HepG2 (cell line): ENCODE results near the gene CFAP70. TPM values are rescaled to one million over a fixed set of nuclear protein-coding genes. Genes with fewer than 3 reads are reported as not detected.
A peak's percentile ranks its signal among the peaks of the same experiment; 100 is the strongest.

ENCODE experiments used
- EEA1 ChIP-seq: sonication (generic); formaldehyde crosslinking; IDR thresholded peaks from 2 replicates; pipeline ENCODE4 v1.5.1; 2020; ENCODE audit warnings: mild to moderate bottlenecking, missing genetic modification reagents, borderline replicate concordance
- FOXM1 ChIP-seq: sonication (generic); formaldehyde crosslinking; IDR thresholded peaks from 2 replicates; pipeline ENCODE4 v1.5.0; 2020; ENCODE audit warnings: missing genetic modification reagents
- PAX8 ChIP-seq: sonication (generic); formaldehyde crosslinking; IDR thresholded peaks from 2 replicates; pipeline ENCODE4 v1.8.0; 2022; ENCODE audit warnings: mild to moderate bottlenecking, missing genetic modification reagents, borderline replicate concordance
- RAD21 ChIP-seq: fragments of 450-650 bp; formaldehyde crosslinking; IDR thresholded peaks from 2 replicates; pipeline ENCODE4 v1.5.0; 2020; ENCODE audit warnings: mild to moderate bottlenecking
- SNAPC2 ChIP-seq: sonication (generic); formaldehyde crosslinking; IDR thresholded peaks from 2 replicates; pipeline ENCODE4 v1.8.1; 2022; ENCODE audit warnings: mild to moderate bottlenecking, missing genetic modification reagents
- ZNF205 ChIP-seq: IDR thresholded peaks from 2 replicates; pipeline ENCODE4 v1.6.1; 2018; ENCODE audit warnings: missing biosample characterization, missing genetic modification reagents
- ZNF790 ChIP-seq: sonication (generic); formaldehyde crosslinking; IDR thresholded peaks from 2 replicates; pipeline ENCODE4 v1.8.0; 2022; ENCODE audit warnings: missing genetic modification reagents, mild to moderate bottlenecking, borderline replicate concordance
- polyA plus RNA-seq, 8 experiments: library from polyadenylated mRNA; depleted of rRNA in 3 of 8; stranded (reverse) in 7 of 8; unstranded in 1 of 8; fragments of >200 nt; fragmentation: Illumina TruSeq in 4 of 8; extraction: Trizol in 4 of 8; gene quantifications; 2 replicates each; pipeline versions ENCODE4 v1.2.1 to v1.2.3, GENCODE V29; 2011 to 2016; ENCODE audit warnings: low read depth in 4 of 8, missing spikeins in 1 of 8, mixed read lengths in 1 of 8; ENCODE audit not compliant: insufficient read depth in 1 of 8
- total RNA-seq, 5 experiments: library from RNA; depleted of rRNA; stranded (reverse); fragments of >200 nt; fragmentation: Illumina TruSeq; extraction: Trizol; gene quantifications; 2 replicates each; pipeline ENCODE4 v1.2.3, GENCODE V29; 2016; ENCODE audit warnings: low read depth in 1 of 5
- TF ChIP-seq, protein P1 (sequence below): sonication (generic); formaldehyde crosslinking; IDR thresholded peaks from 2 replicates; pipeline ENCODE4 v1.4.0; 2020; ENCODE audit warnings: low read depth, mild to moderate bottlenecking, missing genetic modification reagents
- TF ChIP-seq, protein P2 (sequence below): sonication (generic); formaldehyde crosslinking; IDR thresholded peaks from 2 replicates; pipeline ENCODE4 v1.4.0; 2020; ENCODE audit warnings: missing genetic modification reagents, borderline replicate concordance
- TF ChIP-seq, protein P3 (sequence below): sonication (generic); formaldehyde crosslinking; IDR thresholded peaks from 2 replicates; pipeline ENCODE4 v1.8.0; 2022; ENCODE audit warnings: low read depth, missing genetic modification reagents
- TF ChIP-seq, protein P4 (sequence below): sonication (generic); formaldehyde crosslinking; IDR thresholded peaks from 2 replicates; pipeline ENCODE4 v1.5.0; 2020; ENCODE audit warnings: missing genetic modification reagents
- TF ChIP-seq, protein P5 (sequence below): sonication (generic); formaldehyde crosslinking; IDR thresholded peaks from 2 replicates; pipeline ENCODE4 v1.9.0; 2022; ENCODE audit warnings: missing genetic modification reagents, mild to moderate bottlenecking, borderline replicate concordance
- TF ChIP-seq, protein P6 (sequence below): sonication (generic); formaldehyde crosslinking; IDR thresholded peaks from 2 replicates; pipeline ENCODE4 v1.5.0; 2020; ENCODE audit warnings: mild to moderate bottlenecking, missing genetic modification reagents

The CFAP70 gene
- total and polyA plus RNA-seq, 2 of the 13 experiments (the other 11 are each of a cell fraction or from before 2014, with no cell fraction given): 0.27 to 0.38 TPM

DNA sequence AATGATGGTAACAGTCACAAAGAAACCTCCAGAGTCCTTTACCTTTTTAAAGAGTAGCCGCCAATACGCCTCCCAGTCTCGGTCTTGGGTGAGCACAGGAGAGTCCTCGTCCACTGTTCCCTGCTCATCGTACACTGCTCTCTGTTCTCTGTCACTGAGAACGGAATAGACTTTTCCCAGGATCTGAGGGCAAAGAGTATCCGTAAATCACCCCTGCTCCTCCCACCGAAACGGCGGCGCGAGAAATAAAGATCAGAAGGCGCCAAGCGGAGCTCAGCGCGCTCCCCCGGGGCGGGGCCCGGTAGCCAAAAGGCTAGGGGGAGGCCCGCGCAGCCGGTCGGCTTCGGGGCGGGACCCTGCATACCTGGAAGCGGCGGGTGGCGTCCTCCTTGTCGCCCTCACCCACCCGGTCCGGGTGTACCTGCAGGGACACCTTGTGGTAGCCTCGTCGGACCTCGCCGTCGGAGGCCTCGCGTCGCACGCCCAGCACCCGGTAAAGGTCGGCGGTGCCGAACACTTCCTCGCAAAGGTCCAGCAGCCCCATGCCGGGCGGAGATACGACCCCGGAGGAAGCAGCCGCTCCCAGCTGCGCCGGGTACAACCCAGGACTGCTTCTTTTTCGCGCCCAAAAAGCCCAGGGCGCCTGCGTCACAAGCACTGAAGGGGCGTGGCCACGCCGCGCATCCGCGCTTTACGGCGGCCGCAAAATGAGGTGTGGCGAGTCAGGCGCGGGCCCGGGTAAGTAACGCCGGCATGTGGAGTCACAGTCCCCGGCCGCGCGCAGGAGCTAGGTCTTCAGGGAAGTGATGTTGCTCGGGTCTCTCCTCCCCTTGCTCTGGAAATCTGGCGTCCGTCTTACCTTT is 111.8 kb downstream of the CFAP70 start, which contains the start of gene DNAJC9 (continued):
- TF ChIP-seq, protein P1, sequence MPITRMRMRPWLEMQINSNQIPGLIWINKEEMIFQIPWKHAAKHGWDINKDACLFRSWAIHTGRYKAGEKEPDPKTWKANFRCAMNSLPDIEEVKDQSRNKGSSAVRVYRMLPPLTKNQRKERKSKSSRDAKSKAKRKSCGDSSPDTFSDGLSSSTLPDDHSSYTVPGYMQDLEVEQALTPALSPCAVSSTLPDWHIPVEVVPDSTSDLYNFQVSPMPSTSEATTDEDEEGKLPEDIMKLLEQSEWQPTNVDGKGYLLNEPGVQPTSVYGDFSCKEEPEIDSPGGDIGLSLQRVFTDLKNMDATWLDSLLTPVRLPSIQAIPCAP (CRISPR knock-in tag): 0 out of 2 replicates have a peak, but pooled peaks have one; percentile 31
- TF ChIP-seq SNAPC2 (CRISPR knock-in tag) (no peak), RAD21 (CRISPR knock-in tag) (peak; percentile 59), ZNF205 (CRISPR knock-in tag) (peak; percentile 52; the same call in 1 of the 2 replicates), FOXM1 (no peak), ZNF790 (CRISPR knock-in tag) (no peak), PAX8 (CRISPR knock-in tag) (no peak), EEA1 (CRISPR knock-in tag) (peak; percentile 96; the same call in 1 of the 2 replicates)
- TF ChIP-seq, protein P2, sequence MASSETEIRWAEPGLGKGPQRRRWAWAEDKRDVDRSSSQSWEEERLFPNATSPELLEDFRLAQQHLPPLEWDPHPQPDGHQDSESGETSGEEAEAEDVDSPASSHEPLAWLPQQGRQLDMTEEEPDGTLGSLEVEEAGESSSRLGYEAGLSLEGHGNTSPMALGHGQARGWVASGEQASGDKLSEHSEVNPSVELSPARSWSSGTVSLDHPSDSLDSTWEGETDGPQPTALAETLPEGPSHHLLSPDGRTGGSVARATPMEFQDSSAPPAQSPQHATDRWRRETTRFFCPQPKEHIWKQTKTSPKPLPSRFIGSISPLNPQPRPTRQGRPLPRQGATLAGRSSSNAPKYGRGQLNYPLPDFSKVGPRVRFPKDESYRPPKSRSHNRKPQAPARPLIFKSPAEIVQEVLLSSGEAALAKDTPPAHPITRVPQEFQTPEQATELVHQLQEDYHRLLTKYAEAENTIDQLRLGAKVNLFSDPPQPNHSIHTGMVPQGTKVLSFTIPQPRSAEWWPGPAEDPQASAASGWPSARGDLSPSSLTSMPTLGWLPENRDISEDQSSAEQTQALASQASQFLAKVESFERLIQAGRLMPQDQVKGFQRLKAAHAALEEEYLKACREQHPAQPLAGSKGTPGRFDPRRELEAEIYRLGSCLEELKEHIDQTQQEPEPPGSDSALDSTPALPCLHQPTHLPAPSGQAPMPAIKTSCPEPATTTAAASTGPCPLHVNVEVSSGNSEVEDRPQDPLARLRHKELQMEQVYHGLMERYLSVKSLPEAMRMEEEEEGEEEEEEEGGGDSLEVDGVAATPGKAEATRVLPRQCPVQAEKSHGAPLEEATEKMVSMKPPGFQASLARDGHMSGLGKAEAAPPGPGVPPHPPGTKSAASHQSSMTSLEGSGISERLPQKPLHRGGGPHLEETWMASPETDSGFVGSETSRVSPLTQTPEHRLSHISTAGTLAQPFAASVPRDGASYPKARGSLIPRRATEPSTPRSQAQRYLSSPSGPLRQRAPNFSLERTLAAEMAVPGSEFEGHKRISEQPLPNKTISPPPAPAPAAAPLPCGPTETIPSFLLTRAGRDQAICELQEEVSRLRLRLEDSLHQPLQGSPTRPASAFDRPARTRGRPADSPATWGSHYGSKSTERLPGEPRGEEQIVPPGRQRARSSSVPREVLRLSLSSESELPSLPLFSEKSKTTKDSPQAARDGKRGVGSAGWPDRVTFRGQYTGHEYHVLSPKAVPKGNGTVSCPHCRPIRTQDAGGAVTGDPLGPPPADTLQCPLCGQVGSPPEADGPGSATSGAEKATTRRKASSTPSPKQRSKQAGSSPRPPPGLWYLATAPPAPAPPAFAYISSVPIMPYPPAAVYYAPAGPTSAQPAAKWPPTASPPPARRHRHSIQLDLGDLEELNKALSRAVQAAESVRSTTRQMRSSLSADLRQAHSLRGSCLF (CRISPR knock-in tag): no peak
- TF ChIP-seq, protein P3, sequence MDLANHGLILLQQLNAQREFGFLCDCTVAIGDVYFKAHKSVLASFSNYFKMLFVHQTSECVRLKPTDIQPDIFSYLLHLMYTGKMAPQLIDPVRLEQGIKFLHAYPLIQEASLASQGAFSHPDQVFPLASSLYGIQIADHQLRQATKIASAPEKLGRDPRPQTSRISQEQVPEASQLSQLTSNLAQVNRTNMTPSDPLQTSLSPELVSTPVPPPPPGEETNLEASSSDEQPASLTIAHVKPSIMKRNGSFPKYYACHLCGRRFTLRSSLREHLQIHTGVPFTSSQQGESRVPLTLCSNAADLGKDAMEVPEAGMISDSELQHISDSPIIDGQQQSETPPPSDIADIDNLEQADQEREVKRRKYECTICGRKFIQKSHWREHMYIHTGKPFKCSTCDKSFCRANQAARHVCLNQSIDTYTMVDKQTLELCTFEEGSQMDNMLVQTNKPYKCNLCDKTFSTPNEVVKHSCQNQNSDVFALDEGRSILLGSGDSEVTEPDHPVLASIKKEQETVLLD (CRISPR knock-in tag): peak; percentile 81; the same call in 1 of the 2 replicates
- TF ChIP-seq, protein P4, sequence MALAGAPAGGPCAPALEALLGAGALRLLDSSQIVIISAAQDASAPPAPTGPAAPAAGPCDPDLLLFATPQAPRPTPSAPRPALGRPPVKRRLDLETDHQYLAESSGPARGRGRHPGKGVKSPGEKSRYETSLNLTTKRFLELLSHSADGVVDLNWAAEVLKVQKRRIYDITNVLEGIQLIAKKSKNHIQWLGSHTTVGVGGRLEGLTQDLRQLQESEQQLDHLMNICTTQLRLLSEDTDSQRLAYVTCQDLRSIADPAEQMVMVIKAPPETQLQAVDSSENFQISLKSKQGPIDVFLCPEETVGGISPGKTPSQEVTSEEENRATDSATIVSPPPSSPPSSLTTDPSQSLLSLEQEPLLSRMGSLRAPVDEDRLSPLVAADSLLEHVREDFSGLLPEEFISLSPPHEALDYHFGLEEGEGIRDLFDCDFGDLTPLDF (CRISPR knock-in tag): peak; percentile 98
- TF ChIP-seq, protein P5, sequence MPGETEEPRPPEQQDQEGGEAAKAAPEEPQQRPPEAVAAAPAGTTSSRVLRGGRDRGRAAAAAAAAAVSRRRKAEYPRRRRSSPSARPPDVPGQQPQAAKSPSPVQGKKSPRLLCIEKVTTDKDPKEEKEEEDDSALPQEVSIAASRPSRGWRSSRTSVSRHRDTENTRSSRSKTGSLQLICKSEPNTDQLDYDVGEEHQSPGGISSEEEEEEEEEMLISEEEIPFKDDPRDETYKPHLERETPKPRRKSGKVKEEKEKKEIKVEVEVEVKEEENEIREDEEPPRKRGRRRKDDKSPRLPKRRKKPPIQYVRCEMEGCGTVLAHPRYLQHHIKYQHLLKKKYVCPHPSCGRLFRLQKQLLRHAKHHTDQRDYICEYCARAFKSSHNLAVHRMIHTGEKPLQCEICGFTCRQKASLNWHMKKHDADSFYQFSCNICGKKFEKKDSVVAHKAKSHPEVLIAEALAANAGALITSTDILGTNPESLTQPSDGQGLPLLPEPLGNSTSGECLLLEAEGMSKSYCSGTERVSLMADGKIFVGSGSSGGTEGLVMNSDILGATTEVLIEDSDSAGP (CRISPR knock-in tag): peak; percentile 97
- TF ChIP-seq, protein P6, sequence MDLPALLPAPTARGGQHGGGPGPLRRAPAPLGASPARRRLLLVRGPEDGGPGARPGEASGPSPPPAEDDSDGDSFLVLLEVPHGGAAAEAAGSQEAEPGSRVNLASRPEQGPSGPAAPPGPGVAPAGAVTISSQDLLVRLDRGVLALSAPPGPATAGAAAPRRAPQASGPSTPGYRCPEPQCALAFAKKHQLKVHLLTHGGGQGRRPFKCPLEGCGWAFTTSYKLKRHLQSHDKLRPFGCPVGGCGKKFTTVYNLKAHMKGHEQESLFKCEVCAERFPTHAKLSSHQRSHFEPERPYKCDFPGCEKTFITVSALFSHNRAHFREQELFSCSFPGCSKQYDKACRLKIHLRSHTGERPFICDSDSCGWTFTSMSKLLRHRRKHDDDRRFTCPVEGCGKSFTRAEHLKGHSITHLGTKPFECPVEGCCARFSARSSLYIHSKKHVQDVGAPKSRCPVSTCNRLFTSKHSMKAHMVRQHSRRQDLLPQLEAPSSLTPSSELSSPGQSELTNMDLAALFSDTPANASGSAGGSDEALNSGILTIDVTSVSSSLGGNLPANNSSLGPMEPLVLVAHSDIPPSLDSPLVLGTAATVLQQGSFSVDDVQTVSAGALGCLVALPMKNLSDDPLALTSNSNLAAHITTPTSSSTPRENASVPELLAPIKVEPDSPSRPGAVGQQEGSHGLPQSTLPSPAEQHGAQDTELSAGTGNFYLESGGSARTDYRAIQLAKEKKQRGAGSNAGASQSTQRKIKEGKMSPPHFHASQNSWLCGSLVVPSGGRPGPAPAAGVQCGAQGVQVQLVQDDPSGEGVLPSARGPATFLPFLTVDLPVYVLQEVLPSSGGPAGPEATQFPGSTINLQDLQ (CRISPR knock-in tag): no peak; the same call in 1 of the 2 replicates
